ENCODE results near the gene ABT1. TPM values are rescaled to one million over a fixed set of nuclear protein-coding genes. Genes with fewer than 3 reads are reported as not detected.

ABT1 gene
- polyA plus RNA-seq, 1 donor (not counting 4 experiments of a cell fraction or from before 2014, with no cell fraction given), result 16.8 TPM

GRCh38 chr6:26576407-26576843 is 20.3 kb upstream of the ABT1 start:
- DNase-seq (ENCODE audit: low read depth, low spot score), result no peak
- Histone ChIP-seq H3K4me2 (ENCODE audit: control insufficient read depth, extremely low read depth, insufficient read depth, low read depth, low read length) (peak overlapping the region; percentile 88), H3K4me3 (ENCODE audit: control insufficient read depth in 2 of 3, extremely low read depth in 1 of 3, insufficient read depth in 2 of 3, low read depth in 1 of 3, low read length in 3 of 3) (peak overlapping the region in 1 of 3 experiments; percentile 72)

DNA sequence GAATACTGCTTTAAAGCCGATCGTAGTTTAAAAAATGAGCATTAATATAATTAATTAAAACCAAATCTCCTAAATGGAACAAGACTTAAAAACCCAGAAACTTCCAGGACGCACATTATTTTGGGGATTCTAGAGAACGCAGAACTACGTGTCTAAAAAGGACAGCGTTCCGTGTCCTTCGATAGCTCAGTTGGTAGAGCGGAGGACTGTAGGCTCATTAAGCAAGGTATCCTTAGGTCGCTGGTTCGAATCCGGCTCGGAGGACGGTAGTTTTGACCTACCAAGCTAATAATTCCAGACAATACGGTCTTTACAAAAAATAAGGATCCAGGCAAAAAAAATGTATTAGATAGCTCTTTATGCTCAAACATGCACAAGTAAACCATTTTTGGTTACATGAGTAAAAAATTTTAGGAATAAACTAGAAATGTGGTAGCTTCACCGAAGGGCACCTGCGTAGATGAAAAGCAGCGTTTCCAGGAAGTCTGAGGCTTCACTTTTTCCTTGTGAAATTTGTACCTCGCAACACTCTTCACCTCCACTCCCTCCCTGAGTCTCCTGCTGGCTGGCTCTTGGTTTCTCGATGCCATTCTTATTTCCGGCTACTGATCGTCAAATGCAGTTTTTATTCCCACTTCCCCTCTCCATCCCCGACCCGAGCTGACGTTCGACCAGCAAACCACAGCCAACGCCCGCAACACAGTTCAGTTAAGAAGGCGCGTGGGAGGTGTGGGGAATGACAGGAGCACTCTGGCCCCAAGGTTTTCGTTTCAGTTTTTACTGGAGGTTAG is 19.6 kb upstream of the ABT1 start:
- Histone ChIP-seq H3K4me1 (ENCODE audit: control insufficient read depth, extremely low read depth, insufficient read depth, low read length) (peaks cover 12% of the 10 kb centered on the region), H3K27ac (ENCODE audit: control insufficient read depth, insufficient read depth, low read length) (no peak overlapping the region), H3K4me2 (ENCODE audit: control insufficient read depth, extremely low read depth, insufficient read depth, low read depth, low read length) (peak overlapping the region; percentile 88), H3K9me3 (ENCODE audit: control insufficient read depth, low read depth, low read length) (no peaks in the 10 kb centered on the region), H3K79me2 (ENCODE audit: control insufficient read depth, insufficient read depth, low read length) (no peaks in the 10 kb centered on the region), H2AFZ (ENCODE audit: control insufficient read depth, low read length) (peak overlapping the region; percentile 91), H3K4me3 (ENCODE audit: control insufficient read depth in 2 of 3, extremely low read depth in 1 of 3, insufficient read depth in 2 of 3, low read depth in 1 of 3, low read length in 3 of 3) (peak overlapping the region; percentile 29 to 75 (median 72)), H3K9ac (ENCODE audit: control insufficient read depth, extremely low read depth, insufficient read depth, low read length) (peak overlapping the region; percentile 31), H3K36me3 (ENCODE audit: control insufficient read depth in 2 of 2, extremely low read depth in 1 of 2, insufficient read depth in 2 of 2, low read length in 2 of 2) (no peaks in the 10 kb centered on the region), H3K9me1 (ENCODE audit: control insufficient read depth, extremely low read depth, insufficient read depth, low read length) (no peaks in the 10 kb centered on the region), H4K20me1 (ENCODE audit: control insufficient read depth, extremely low read depth, insufficient read depth, low read length) (no peaks in the 10 kb centered on the region), H3K27me3 (ENCODE audit: control insufficient read depth, extremely low read depth, insufficient read depth, low read length) (no peaks in the 10 kb centered on the region)
- TF ChIP-seq, protein P1, sequence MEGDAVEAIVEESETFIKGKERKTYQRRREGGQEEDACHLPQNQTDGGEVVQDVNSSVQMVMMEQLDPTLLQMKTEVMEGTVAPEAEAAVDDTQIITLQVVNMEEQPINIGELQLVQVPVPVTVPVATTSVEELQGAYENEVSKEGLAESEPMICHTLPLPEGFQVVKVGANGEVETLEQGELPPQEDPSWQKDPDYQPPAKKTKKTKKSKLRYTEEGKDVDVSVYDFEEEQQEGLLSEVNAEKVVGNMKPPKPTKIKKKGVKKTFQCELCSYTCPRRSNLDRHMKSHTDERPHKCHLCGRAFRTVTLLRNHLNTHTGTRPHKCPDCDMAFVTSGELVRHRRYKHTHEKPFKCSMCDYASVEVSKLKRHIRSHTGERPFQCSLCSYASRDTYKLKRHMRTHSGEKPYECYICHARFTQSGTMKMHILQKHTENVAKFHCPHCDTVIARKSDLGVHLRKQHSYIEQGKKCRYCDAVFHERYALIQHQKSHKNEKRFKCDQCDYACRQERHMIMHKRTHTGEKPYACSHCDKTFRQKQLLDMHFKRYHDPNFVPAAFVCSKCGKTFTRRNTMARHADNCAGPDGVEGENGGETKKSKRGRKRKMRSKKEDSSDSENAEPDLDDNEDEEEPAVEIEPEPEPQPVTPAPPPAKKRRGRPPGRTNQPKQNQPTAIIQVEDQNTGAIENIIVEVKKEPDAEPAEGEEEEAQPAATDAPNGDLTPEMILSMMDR (optimal IDR thresholded peaks at IDR 0.05 in 1 of 3, IDR thresholded peaks at IDR 0.05 in 1 of 3, conservative IDR thresholded peaks at IDR 0.05 in 1 of 3; ENCODE audit: extremely low read depth in 1 of 3, insufficient read depth in 2 of 3, low read length in 3 of 3), result no peak
- no peak for TF ChIP-seq EZH2 (IDR thresholded peaks at IDR 0.05; ENCODE audit: low read length)
- DNase-seq (ENCODE audit: low read depth, low spot score), result no peak
- dilution Hi-C loops (cut with MboI; ENCODE audit: extremely low pct_ligation_motif_present, low sequenced_read_pairs), result no loop called here
- no peak for FAIRE-seq

More at GRCh38 chr6:26576407-26576843, 20.3 kb upstream of the ABT1 start:
- Histone ChIP-seq H4K20me1 (ENCODE audit: control insufficient read depth, extremely low read depth, insufficient read depth, low read length) (no peaks in the 10 kb centered on the region), H3K9ac (ENCODE audit: control insufficient read depth, extremely low read depth, insufficient read depth, low read length) (no peak overlapping the region), H3K9me3 (ENCODE audit: control insufficient read depth, low read depth, low read length) (no peaks in the 10 kb centered on the region), H3K36me3 (ENCODE audit: control insufficient read depth in 2 of 2, extremely low read depth in 1 of 2, insufficient read depth in 2 of 2, low read length in 2 of 2) (no peaks in the 10 kb centered on the region), H2AFZ (ENCODE audit: control insufficient read depth, low read length) (no peak overlapping the region), H3K27ac (ENCODE audit: control insufficient read depth, insufficient read depth, low read length) (no peak overlapping the region), H3K9me1 (ENCODE audit: control insufficient read depth, extremely low read depth, insufficient read depth, low read length) (no peaks in the 10 kb centered on the region), H3K27me3 (ENCODE audit: control insufficient read depth, extremely low read depth, insufficient read depth, low read length) (no peaks in the 10 kb centered on the region), H3K4me1 (ENCODE audit: control insufficient read depth, extremely low read depth, insufficient read depth, low read length) (peaks cover 12% of the 10 kb centered on the region), H3K79me2 (ENCODE audit: control insufficient read depth, insufficient read depth, low read length) (no peaks in the 10 kb centered on the region)
- dilution Hi-C loops (cut with MboI; ENCODE audit: extremely low pct_ligation_motif_present, low sequenced_read_pairs), result no loop called here
- no peak for TF ChIP-seq EZH2 (IDR thresholded peaks at IDR 0.05; ENCODE audit: low read length)
- TF ChIP-seq, protein P1 (optimal IDR thresholded peaks at IDR 0.05 in 1 of 3, IDR thresholded peaks at IDR 0.05 in 1 of 3, conservative IDR thresholded peaks at IDR 0.05 in 1 of 3; ENCODE audit: extremely low read depth in 1 of 3, insufficient read depth in 2 of 3, low read length in 3 of 3), result no peak
- no peak for FAIRE-seq

All from keratinocyte (primary cell).